Spleen (tissue), 11 donors: ENCODE results near the gene NR1I3. TPM values are rescaled to one million over a fixed set of nuclear protein-coding genes. Genes with fewer than 3 reads are reported as not detected.

Source experiments
- DNase-seq: peaks from one replicate; pipeline ENCODE4 v3.0.0-alpha.2; 2020
- H3K27ac ChIP-seq, 8 donors: fragments of 200-600 bp; sonication (generic) in 7 of 8; 1 replicate in 4 of 8; 2 replicates in 4 of 8; pipeline versions ENCODE4 v1.5.0 to v1.8.0; 2016 to 2021; ENCODE audit warnings: inconsistent platforms in 4 of 8, mild to moderate bottlenecking in 4 of 8, moderate library complexity in 1 of 8
- H3K27me3 ChIP-seq, 7 donors: fragments of 200-600 bp; sonication (generic) in 6 of 7; replicated peaks in 1 of 7; 1 replicate in 4 of 7; 2 replicates in 3 of 7; pipeline versions ENCODE4 v1.5.0 to v1.8.0; 2016 to 2021; ENCODE audit warnings: inconsistent platforms in 3 of 7, mild to moderate bottlenecking in 1 of 7
- H3K36me3 ChIP-seq, 6 donors: fragments of 200-600 bp; sonication (generic) in 5 of 6; 1 replicate in 4 of 6; 2 replicates in 2 of 6; pipeline versions ENCODE4 v1.5.0 to v1.8.0; 2016 to 2021; ENCODE audit warnings: inconsistent platforms in 2 of 6
- H3K4me1 ChIP-seq, 6 donors: fragments of 200-600 bp; sonication (generic) in 5 of 6; 1 replicate in 3 of 6; 2 replicates in 3 of 6; pipeline versions ENCODE4 v1.5.0 to v1.8.0; 2016 to 2021; ENCODE audit warnings: inconsistent platforms in 3 of 6
- H3K4me3 ChIP-seq, 8 donors: fragments of 200-600 bp; sonication (generic) in 7 of 8; 1 replicate in 4 of 8; 2 replicates in 4 of 8; pipeline versions ENCODE4 v1.5.0 to v1.8.0; 2016 to 2021; ENCODE audit warnings: inconsistent platforms in 4 of 8, mild to moderate bottlenecking in 4 of 8, moderate library complexity in 2 of 8
- H3K9me3 ChIP-seq, 8 donors: fragments of 200-600 bp; sonication (generic) in 7 of 8; 1 replicate in 4 of 8; 2 replicates in 4 of 8; pipeline versions ENCODE4 v1.5.0 to v1.8.0; 2016 to 2021; ENCODE audit warnings: inconsistent platforms in 4 of 8
- POLR2A ChIP-seq, 3 donors: fragments of 450-650 bp; IDR thresholded peaks; one replicate each; pipeline ENCODE4 v1.5.1; 2017; ENCODE audit warnings: antibody characterized with exemption in 3 of 3, mild to moderate bottlenecking in 1 of 3
- POLR2AphosphoS5 ChIP-seq, 3 donors: sonication (generic); formaldehyde crosslinking; IDR thresholded peaks; one replicate each; pipeline ENCODE4 v1.5.1; 2017; ENCODE audit warnings: antibody characterized with exemption in 3 of 3
- WGBS, 5 donors: extraction: QIAGEN DNeasy Blood & Tissue Kit in 3 of 5; methylation state at CpG; one replicate each; pipeline versions ENCODE4 v1.1.5 to v1.1.7; 2013 to 2018; 5-methylcytosine and 5-hydroxymethylcytosine counted together
- intact Hi-C: fragments of 100-400 bp; cut with DNase I; formaldehyde crosslinking; loops from one replicate; pipeline ENCODE4 v1.15.0; 2023; ENCODE audit warnings: low total_unique reads
- polyA plus RNA-seq, 3 donors: library from polyadenylated mRNA; stranded (reverse); fragments of 200-250 nt; gene quantifications; one replicate each; pipeline ENCODE4 v1.2.1, GENCODE V29; 2013
- total RNA-seq, 7 donors: library from RNA; depleted of rRNA in 3 of 7; stranded (reverse); fragments of >200 nt in 3 of 7; fragmentation: NEBNext Ultra II Directional in 4 of 7; extraction: Animal tissue kit (Norgen Biotek cat#: 25700) in 4 of 7; gene quantifications; one replicate each; pipeline versions ENCODE4 v1.1.0 to v1.2.1, GENCODE V29; 2016 to 2021
- TF ChIP-seq, protein P1 (sequence below), 11 experiments: fragments of 200-600 bp in 7 of 11; fragments of 450-650 bp in 4 of 11; sonication (generic) in 4 of 11; IDR thresholded peaks in 8 of 11; conservative IDR thresholded peaks in 3 of 11; 1 replicate in 7 of 11; 2 replicates in 4 of 11; pipeline versions ENCODE4 v1.4.0 to v1.8.0; 2016 to 2021; ENCODE audit warnings: antibody characterized with exemption in 11 of 11, inconsistent platforms in 4 of 11, mild to moderate bottlenecking in 1 of 11
- donor health status: healthy with polysubstance abuse.
- donor health status: DM: no; HTN: no; CAD: no; lungs with moderate emphysema.
- donor health status: DM: no; HTN: no; CAD: no.
- donor health status: Bipolar disorder and iron deficiency.
- donor health status: healthy.
- donor health status: DM: no; HTN: no; CAD: no.
- donor health status: DM: yes; HTN: yes; CAD: no.

The NR1I3 gene
- total and polyA plus RNA-seq, 10 donors: 0.06 to 0.11 TPM; not detected in 8

DNA sequence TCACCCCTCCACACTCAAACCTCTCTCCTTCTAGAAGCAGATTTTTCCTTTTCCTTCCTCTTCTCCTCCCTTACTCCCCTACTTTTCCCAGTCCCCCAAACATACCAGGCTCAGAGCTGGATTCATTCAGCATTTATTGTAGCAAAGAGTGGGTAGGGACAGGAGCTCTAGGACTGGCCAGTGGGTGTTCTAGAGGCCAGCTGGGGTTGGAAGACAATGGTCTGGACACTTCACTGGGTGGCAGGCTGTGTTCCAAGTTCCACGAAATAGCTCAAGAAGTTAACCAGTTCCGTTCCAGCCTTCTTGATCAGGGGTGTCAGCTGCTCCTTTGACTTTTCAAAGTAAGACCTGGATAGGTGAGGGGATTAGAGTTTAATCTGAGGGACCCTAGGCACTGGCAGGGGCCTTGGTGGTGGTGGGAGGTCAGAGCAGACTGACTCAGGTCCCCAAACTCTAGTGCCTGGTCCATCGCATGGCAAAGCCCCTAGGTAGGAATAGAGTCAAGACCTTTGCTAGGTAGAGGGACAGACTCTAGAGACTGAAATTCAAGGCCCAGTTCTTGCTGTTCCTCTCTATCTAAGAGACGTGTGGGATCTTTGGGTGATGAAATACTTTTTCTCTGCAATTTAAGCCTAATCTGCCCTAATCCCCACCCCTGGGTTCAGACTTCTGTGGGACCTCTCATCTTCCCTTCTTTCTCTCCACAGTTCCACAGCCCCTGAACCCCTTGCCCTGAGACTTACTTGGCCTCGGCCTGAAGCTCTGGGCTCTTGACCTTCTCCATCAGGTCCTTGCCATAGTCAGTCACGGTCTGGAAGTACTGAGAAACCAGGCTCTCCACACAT, 15.6 kb downstream of the NR1I3 start:
- no peak overlapping the region for H3K27ac ChIP-seq
- WGBS, 5 donors: 73 to 85% (median 80%) methylated on average over 6 of the region's 6 CpGs
- peaks cover 18 to 56% (median 35%) of the 10 kb centered on the region in 6 donors for H3K4me1 ChIP-seq
- H3K27me3 ChIP-seq: peaks cover 0 to 20% (median 0%) of the 10 kb centered on the region in 7 donors
- H3K36me3 ChIP-seq: peaks cover 0 to 27% (median 0%) of the 10 kb centered on the region in 6 donors
- H3K4me3 ChIP-seq: no peak overlapping the region
- no peak for TF ChIP-seq POLR2A (IDR thresholded peaks at IDR 0.05)
- TF ChIP-seq POLR2AphosphoS5 (IDR thresholded peaks at IDR 0.05): peak in 1 of 3 donors; percentile 10
- no peaks in the 10 kb centered on the region for H3K9me3 ChIP-seq
- intact Hi-C loops: no loop called here
- DNase-seq: peak; percentile 41

DNA sequence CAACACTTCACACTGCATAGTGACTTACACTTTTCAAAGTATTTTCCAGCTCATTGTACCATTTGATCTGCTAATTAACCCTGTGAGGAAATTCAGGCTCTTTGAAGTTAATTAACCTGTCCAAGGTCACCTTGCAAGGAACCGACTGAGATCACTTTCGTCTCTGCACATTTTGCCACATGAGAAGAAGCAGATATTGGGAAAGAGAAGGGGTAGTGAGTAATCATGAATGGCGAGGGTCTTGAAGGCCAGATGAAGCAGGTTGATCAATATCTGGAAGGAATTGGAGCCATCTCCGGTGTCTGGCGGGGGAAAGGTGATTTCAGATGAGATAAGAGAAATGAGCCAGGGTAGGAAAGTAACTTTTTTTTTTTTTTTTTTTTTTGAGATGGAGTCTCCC, 18.0 kb downstream of the NR1I3 start:
- Histone ChIP-seq H3K4me3 (no peak overlapping the region), H3K9me3 (no peaks in the 10 kb centered on the region), H3K27ac (no peak overlapping the region), H3K36me3 (peaks cover 0 to 28% (median 2%) of the 10 kb centered on the region in 6 donors), H3K4me1 (peaks cover under 1 to 54% (median 23%) of the 10 kb centered on the region in 6 donors), H3K27me3 (peaks cover 0 to 20% (median 0%) of the 10 kb centered on the region in 7 donors)
- TF ChIP-seq POLR2AphosphoS5 (IDR thresholded peaks at IDR 0.05) (no peak), POLR2A (IDR thresholded peaks at IDR 0.05) (no peak)
- TF ChIP-seq, protein P1, sequence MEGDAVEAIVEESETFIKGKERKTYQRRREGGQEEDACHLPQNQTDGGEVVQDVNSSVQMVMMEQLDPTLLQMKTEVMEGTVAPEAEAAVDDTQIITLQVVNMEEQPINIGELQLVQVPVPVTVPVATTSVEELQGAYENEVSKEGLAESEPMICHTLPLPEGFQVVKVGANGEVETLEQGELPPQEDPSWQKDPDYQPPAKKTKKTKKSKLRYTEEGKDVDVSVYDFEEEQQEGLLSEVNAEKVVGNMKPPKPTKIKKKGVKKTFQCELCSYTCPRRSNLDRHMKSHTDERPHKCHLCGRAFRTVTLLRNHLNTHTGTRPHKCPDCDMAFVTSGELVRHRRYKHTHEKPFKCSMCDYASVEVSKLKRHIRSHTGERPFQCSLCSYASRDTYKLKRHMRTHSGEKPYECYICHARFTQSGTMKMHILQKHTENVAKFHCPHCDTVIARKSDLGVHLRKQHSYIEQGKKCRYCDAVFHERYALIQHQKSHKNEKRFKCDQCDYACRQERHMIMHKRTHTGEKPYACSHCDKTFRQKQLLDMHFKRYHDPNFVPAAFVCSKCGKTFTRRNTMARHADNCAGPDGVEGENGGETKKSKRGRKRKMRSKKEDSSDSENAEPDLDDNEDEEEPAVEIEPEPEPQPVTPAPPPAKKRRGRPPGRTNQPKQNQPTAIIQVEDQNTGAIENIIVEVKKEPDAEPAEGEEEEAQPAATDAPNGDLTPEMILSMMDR (IDR thresholded peaks at IDR 0.05 in 8 of 11, conservative IDR thresholded peaks at IDR 0.05 in 3 of 11): no peak
- WGBS, 5 donors: 82 to 90% (median 84%) methylated on average over 5 of the region's 5 CpGs
- no peak for DNase-seq
- intact Hi-C loops: no loop called here

DNA sequence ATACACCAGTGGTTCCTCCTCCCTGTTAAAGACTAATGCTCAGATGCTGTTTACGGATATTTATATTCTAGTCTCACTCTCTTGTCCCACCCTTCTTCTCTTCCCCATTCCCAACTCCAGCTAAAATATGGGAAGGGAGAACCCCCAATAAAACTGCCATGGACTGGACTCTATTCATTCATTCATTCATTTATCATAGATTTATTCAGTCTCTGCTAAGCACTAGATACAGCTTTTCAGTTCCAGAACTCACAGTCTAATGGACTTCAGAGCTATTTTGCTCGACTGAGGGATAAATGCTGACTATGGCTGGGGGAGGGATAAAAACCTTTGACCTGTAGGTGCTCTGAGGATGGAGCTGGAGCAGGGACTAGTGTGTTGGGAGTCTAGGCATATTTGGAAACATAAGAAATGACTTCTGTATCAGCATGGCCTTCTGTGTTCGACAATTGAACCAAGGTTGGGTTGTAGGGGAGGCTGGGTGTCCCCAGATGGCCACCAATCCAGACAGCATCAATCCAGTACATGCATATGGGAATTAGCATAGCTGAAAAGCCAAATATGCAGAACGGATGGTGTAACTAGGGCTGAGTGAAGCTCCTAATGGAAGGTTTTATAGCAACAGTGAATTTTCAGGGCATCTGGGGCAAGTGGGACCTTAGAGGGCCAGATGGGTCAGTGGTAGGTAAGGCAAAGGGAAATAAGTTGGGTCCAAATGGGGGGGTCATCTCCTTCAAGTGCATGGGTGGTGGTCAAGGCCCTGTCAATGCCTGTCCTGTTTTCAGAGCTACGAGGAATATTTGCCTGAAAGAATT, 18.7 kb downstream of the NR1I3 start:
- TF ChIP-seq, protein P1 (IDR thresholded peaks at IDR 0.05 in 8 of 11, conservative IDR thresholded peaks at IDR 0.05 in 3 of 11): no peak
- no peak for TF ChIP-seq POLR2A (IDR thresholded peaks at IDR 0.05)
- no peak for TF ChIP-seq POLR2AphosphoS5 (IDR thresholded peaks at IDR 0.05)
- H3K27me3 ChIP-seq: peaks cover 0 to 20% (median 0%) of the 10 kb centered on the region in 7 donors
- peak overlapping the region in 3 of 8 donors; percentile 89 to 95 (median 94) for H3K27ac ChIP-seq
- no peak overlapping the region for H3K4me3 ChIP-seq
- peaks cover 0 to 54% (median 23%) of the 10 kb centered on the region in 6 donors for H3K4me1 ChIP-seq
- 88 to 94% (median 93%) methylated on average over 5 of the region's 5 CpGs for WGBS, 5 donors
- no peaks in the 10 kb centered on the region for H3K9me3 ChIP-seq
- H3K36me3 ChIP-seq: peaks cover 0 to 35% (median 8%) of the 10 kb centered on the region in 6 donors
- no peak for DNase-seq
- intact Hi-C loops: no loop called here

DNA sequence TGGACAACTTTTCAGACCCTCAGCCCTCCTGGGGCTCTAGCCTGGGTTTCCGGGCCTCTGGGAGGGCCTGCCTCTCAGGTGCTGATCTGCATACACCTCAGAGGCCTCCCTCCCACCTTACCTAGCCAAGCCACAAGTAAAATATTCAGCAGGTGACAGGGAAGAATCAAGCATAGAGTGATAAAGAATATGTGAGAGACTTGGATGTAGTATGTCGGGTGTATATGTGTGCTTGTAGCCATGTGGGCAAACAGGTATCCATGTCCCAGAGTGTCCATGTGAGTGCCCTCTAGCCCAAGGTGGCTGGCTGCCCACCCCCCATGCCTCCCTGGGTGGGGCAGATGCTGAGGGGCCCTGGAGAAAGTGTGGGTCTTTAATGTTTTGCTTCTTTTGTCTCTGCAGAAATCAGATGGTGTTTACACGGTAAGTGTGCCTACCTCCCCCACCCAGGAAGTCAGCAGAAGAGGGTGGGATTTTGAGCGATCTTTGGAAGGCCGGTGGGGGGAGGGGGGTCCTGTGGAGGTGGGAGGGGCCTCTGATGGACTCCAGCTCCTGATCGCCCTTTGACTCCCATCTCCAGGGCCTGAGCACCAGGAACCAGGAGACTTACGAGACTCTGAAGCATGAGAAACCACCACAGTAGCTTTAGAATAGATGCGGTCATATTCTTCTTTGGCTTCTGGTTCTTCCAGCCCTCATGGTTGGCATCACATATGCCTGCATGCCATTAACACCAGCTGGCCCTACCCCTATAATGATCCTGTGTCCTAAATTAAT, 19.5 kb downstream of the NR1I3 start:
- intact Hi-C loops: no loop called here
- peaks cover 0 to 43% (median 16%) of the 10 kb centered on the region in 6 donors for H3K36me3 ChIP-seq
- H3K27ac ChIP-seq: peak overlapping the region in 7 of 8 donors; percentile 87 to 95 (median 91)
- peaks cover 0 to 62% (median 24%) of the 10 kb centered on the region in 6 donors for H3K4me1 ChIP-seq
- no peak for TF ChIP-seq POLR2AphosphoS5 (IDR thresholded peaks at IDR 0.05)
- TF ChIP-seq POLR2A (IDR thresholded peaks at IDR 0.05): no peak
- TF ChIP-seq, protein P1 (IDR thresholded peaks at IDR 0.05 in 8 of 11, conservative IDR thresholded peaks at IDR 0.05 in 3 of 11): no peak
- peak; percentile 58 for DNase-seq
- peaks cover 0 to 15% (median 0%) of the 10 kb centered on the region in 7 donors for H3K27me3 ChIP-seq
- peak overlapping the region in 3 of 8 donors; percentile 39 to 68 (median 51) for H3K4me3 ChIP-seq
- H3K9me3 ChIP-seq: no peaks in the 10 kb centered on the region
- 62 to 79% (median 76%) methylated on average over 8 of the region's 8 CpGs for WGBS, 5 donors
